HG03460 (cell line): Measurements from ENCODE around the gene PTPRF.

Experiments
- ATAC-seq: cut with Tn5 transposase; IDR thresholded peaks from one replicate; pipeline ENCODE4 v1.9.1; 2021; ENCODE audit not compliant: unreplicated experiment

PTPRF gene

GRCh38 chr1:43512681-43513080, 18.0 kb upstream of the PTPRF start:
- no peak for ATAC-seq

- ATAC-seq = no peak
Observed at GRCh38 chr1:43513471-43514173, 17.1 kb upstream of the PTPRF start.

- ATAC-seq = no peak
Observed at GRCh38 chr1:43518935-43519686, 11.6 kb upstream of the PTPRF start.

- no peak for ATAC-seq
Observed at GRCh38 chr1:43520100-43520778, 10.4 kb upstream of the PTPRF start.

- no peak for ATAC-seq
Observed at GRCh38 chr1:43521078-43521477, 9.6 kb upstream of the PTPRF start.

- no peak for ATAC-seq
Observed at GRCh38 chr1:43521756-43522155, 8.9 kb upstream of the PTPRF start.

GRCh38 chr1:43522431-43522775, 8.3 kb upstream of the PTPRF start:
- no peak for ATAC-seq

GRCh38 chr1:43522776-43523480, 7.8 kb upstream of the PTPRF start:
- ATAC-seq = no peak

- no peak for ATAC-seq
Observed at GRCh38 chr1:43524804-43525203, 5.9 kb upstream of the PTPRF start.

GRCh38 chr1:43526002-43526401, 4.7 kb upstream of the PTPRF start:
- no peak for ATAC-seq

GRCh38 chr1:43527111-43527878, 3.4 kb upstream of the PTPRF start:
- no peak for ATAC-seq

GRCh38 chr1:43529206-43529731, 1.4 kb upstream of the PTPRF start:
- no peak for ATAC-seq

GRCh38 chr1:43531107-43531905, 623 bp downstream of the PTPRF start:
- no peak for ATAC-seq

GRCh38 chr1:43531906-43532584, 1.4 kb downstream of the PTPRF start:
- no peak for ATAC-seq

- no peak for ATAC-seq
Observed at GRCh38 chr1:43532716-43533115, 2.0 kb downstream of the PTPRF start.

- no peak for ATAC-seq
Observed at GRCh38 chr1:43533584-43533983, 2.9 kb downstream of the PTPRF start.

GRCh38 chr1:43534256-43534655, 3.6 kb downstream of the PTPRF start:
- no peak for ATAC-seq

- no peak for ATAC-seq
Observed at GRCh38 chr1:43536196-43536863, 5.6 kb downstream of the PTPRF start.
